Measurements from ENCODE around the gene FAM181B. TPM values are rescaled to one million over a fixed set of nuclear protein-coding genes. Genes with fewer than 3 reads are reported as not detected.
A peak's percentile ranks its signal among the peaks of the same experiment; 100 is the strongest.

The FAM181B gene
- total and polyA plus RNA-seq, 8 donors, result 0.46 to 0.67 (median 0.50) TPM

GRCh38 chr11:82775736-82776346, 42.2 kb upstream of the FAM181B start:
- peak in 3 of 4 donors; percentile 12 to 28 (median 19) for TF ChIP-seq CTCF (IDR thresholded peaks at IDR 0.05)
- ATAC-seq (peak in 2 of 4 donors; percentile 73 to 87), FAIRE-seq (no peak)

GRCh38 chr11:82775218-82775617, 41.6 kb upstream of the FAM181B start:
- Histone ChIP-seq H3K9me3 (no peaks in the 10 kb centered on the region), H3K27ac (no peak overlapping the region), H3K27me3 (no peaks in the 10 kb centered on the region), H3K36me3 (no peaks in the 10 kb centered on the region), H3K4me1 (no peaks in the 10 kb centered on the region), H3K4me3 (no peak overlapping the region)
- WGBS, 2 donors, result 51 to 57% methylated on average over 1 of the region's 1 CpG
- FAIRE-seq, result no peak
- intact Hi-C loops (cut with DNase I), result no loop called here
- ATAC-seq, result no peak
- TF ChIP-seq CTCF (IDR thresholded peaks at IDR 0.05), result no peak
- no peak for DNase-seq

More at GRCh38 chr11:82775736-82776346, 42.2 kb upstream of the FAM181B start:
- Histone ChIP-seq H3K27ac (no peak overlapping the region), H3K4me3 (no peak overlapping the region), H3K27me3 (no peaks in the 10 kb centered on the region), H3K4me1 (no peaks in the 10 kb centered on the region), H3K9me3 (no peaks in the 10 kb centered on the region), H3K36me3 (no peaks in the 10 kb centered on the region)
- 43 to 53% methylated on average over 3 of the region's 3 CpGs for WGBS, 2 donors
- intact Hi-C loops (cut with DNase I), result no loop called here
- no peak for DNase-seq

- TF ChIP-seq CTCF (IDR thresholded peaks at IDR 0.05), result no peak
- no peaks in the 10 kb centered on the region for H3K36me3 ChIP-seq
- FAIRE-seq (no peak), ATAC-seq (no peak), DNase-seq (no peak)
- H3K9me3 ChIP-seq, result no peaks in the 10 kb centered on the region
- no peaks in the 10 kb centered on the region for H3K4me1 ChIP-seq
- no peaks in the 10 kb centered on the region for H3K27me3 ChIP-seq
- intact Hi-C loops (cut with DNase I), result no loop called here
- H3K4me3 ChIP-seq, result no peak overlapping the region
- 70 to 76% methylated on average over 4 of the region's 4 CpGs for WGBS, 2 donors
- no peak overlapping the region for H3K27ac ChIP-seq
Observed at GRCh38 chr11:82771781-82772180, 38.1 kb upstream of the FAM181B start.

- intact Hi-C loops (cut with DNase I), result no loop called here
- ATAC-seq (no peak), DNase-seq (no peak), FAIRE-seq (no peak)
- TF ChIP-seq CTCF (IDR thresholded peaks at IDR 0.05), result no peak
- H3K27ac ChIP-seq, result no peak overlapping the region
- peaks cover 0 to 4% (median 0%) of the 10 kb centered on the region in 4 donors for H3K27me3 ChIP-seq
- no peak overlapping the region for H3K4me3 ChIP-seq
- WGBS, 2 donors, result 23 to 38% methylated on average over 1 of the region's 1 CpG
- no peaks in the 10 kb centered on the region for H3K4me1 ChIP-seq
- H3K36me3 ChIP-seq, result no peaks in the 10 kb centered on the region
- H3K9me3 ChIP-seq, result no peaks in the 10 kb centered on the region
Observed at GRCh38 chr11:82767123-82767522, 33.5 kb upstream of the FAM181B start.

GRCh38 chr11:82765466-82766034, 31.9 kb upstream of the FAM181B start:
- H3K36me3 ChIP-seq, result no peaks in the 10 kb centered on the region
- no peak for ATAC-seq
- FAIRE-seq, result no peak
- H3K4me1 ChIP-seq, result no peaks in the 10 kb centered on the region
- no peak overlapping the region for H3K4me3 ChIP-seq
- H3K27ac ChIP-seq, result no peak overlapping the region
- no peak for TF ChIP-seq CTCF (IDR thresholded peaks at IDR 0.05)
- H3K27me3 ChIP-seq, result peaks cover 0 to 4% (median 0%) of the 10 kb centered on the region in 4 donors
- intact Hi-C loops (cut with DNase I), result no loop called here
- WGBS, 2 donors, result 62 to 75% methylated on average over 11 of the region's 11 CpGs
- DNase-seq, result no peak
- H3K9me3 ChIP-seq, result no peaks in the 10 kb centered on the region

Measured in pancreas (tissue), 10 donors.